Epithelial cell of prostate (primary cell): ENCODE data around the gene CCL19.
"Not testable (repeated sequence)": the region's sequence is repeated elsewhere in the genome, so short reads cannot be mapped to it uniquely, and the experiment has no call there.

Source experiments
- DNase-seq: peaks from one replicate; pipeline ENCODE4 v3.0.0-alpha.2; 2011; ENCODE audit warnings: low read depth, low spot score
- H3K27ac ChIP-seq: fragments of 450-650 bp; 2 replicates; pipeline ENCODE4 v1.5.1; 2017; ENCODE audit warnings: mild to moderate bottlenecking

CCL19 gene

GRCh38 chr9:34690983-34691935 lies at the start of gene CCL19:
Gene CCL19 (minus strand): TSS chr9:34691276. CDS start chr9:34691139, 137 bp downstream.
- DNase-seq = no peak
- no peak within 1 kb of the TSS for H3K27ac ChIP-seq

DNA sequence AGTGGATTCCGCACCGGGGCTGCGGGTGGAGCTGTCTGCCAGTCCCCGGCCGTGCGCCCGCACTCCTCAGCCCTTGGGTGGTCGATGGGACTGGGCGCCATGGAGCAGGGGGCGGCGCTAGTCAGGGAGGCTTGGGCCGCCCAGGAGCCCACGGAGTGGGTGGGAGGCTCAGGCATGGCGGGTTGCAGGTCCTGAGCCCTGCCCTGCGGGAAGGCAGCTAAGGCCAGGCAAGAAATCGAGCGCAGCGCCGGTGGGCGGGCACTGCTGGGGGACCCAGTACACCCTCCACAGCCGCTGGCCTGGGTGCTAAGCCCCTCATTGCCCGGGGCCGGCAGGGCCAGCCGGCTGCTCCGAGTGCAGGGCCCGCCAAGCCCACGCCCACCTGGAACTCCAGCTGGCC lies 49.1 kb upstream of the CCL19 start:
- DNase-seq = not testable (repeated sequence)

GRCh38 chr9:34737677-34738260 lies 46.7 kb upstream of the CCL19 start:
- no peak for DNase-seq
- H3K27ac ChIP-seq = no peak overlapping the region

More for the DNA sequence above, 49.1 kb upstream of the CCL19 start:
- H3K27ac ChIP-seq = not testable (repeated sequence)

- no peak overlapping the region for H3K27ac ChIP-seq
- DNase-seq = no peak
Observed at GRCh38 chr9:34734720-34735119, 43.6 kb upstream of the CCL19 start.

DNA sequence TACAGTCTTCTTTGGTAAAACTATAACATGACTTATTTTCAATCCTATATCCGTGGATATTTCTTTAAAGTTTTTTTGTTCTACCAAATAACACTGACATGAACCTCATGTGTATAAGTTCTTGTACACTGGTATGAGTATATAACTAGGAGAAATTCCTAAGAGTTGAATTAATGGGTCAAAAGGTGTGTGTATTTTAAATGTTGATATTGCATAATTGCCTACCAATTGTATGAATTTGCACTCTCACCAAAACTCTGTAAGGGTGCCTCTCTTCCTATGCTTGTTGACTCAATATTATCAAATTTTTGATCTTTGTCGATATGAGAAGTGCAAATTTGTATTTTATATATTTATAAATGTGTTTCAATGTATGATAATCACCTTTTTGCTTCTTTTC lies 41.8 kb upstream of the CCL19 start:
- H3K27ac ChIP-seq = no peak overlapping the region
- DNase-seq = no peak

DNA sequence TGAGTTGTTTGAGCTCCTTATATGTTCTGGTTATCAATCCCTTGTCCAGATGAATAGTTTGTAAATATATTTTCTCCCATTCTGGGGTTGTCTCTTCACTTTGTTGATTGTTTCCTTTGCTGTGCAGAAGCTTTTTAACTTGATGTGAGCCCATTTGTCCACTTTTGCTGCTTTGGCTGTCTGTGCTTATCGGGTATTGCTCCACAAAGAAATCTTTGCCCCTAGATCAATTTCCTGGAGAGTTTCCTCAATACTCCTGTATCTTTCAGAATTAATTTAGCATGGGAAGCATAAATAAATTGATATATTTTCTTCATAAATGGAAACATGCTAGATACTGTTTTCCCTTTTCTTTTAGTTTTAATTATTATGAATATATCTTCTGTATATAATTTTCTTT lies 41.4 kb upstream of the CCL19 start:
- no peak for DNase-seq
- H3K27ac ChIP-seq = no peak overlapping the region

- DNase-seq = no peak
- no peak overlapping the region for H3K27ac ChIP-seq
Observed at GRCh38 chr9:34723141-34723540, 32.1 kb upstream of the CCL19 start.

DNA sequence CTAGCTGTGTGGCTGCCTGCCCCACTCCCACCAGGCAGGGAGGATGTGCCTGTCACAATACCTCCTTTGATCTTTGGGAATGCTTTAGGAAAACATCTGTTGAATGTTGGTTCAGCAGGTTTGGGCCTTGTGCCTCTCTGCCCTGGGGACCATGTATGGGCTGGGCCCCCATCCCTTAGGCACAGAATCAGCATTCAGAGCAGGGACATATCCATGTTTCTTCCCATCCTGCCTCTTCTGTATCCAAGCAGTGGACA lies 28.6 kb upstream of the CCL19 start:
- H3K27ac ChIP-seq, DNase-seq: not testable (repeated sequence)

GRCh38 chr9:34719021-34719768 lies 28.1 kb upstream of the CCL19 start:
- no peak for DNase-seq
- H3K27ac ChIP-seq = no peak overlapping the region

- no peak for DNase-seq
- no peak overlapping the region for H3K27ac ChIP-seq
Observed at GRCh38 chr9:34717996-34718614, 27.0 kb upstream of the CCL19 start.

DNA sequence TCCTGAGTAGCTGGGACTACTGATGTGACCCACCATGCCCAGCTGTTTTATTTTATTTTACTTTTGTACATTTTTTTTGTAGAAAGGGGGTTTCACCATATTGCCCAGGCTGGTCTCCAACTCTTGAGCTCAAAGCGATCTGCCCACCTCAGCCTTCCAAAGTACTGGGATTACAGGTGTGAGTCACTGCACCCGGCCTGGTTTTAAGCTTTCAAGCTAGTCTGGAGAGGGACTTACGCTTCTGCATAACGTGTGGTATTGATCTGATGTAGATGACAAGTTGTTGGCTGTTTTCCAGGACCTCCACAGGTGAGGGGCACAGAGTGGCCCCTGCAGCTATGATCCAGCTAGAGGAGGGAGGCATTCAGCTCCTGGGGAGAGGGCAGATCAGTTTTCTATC lies 25.6 kb upstream of the CCL19 start:
- no peak overlapping the region for H3K27ac ChIP-seq
- DNase-seq = no peak

DNA sequence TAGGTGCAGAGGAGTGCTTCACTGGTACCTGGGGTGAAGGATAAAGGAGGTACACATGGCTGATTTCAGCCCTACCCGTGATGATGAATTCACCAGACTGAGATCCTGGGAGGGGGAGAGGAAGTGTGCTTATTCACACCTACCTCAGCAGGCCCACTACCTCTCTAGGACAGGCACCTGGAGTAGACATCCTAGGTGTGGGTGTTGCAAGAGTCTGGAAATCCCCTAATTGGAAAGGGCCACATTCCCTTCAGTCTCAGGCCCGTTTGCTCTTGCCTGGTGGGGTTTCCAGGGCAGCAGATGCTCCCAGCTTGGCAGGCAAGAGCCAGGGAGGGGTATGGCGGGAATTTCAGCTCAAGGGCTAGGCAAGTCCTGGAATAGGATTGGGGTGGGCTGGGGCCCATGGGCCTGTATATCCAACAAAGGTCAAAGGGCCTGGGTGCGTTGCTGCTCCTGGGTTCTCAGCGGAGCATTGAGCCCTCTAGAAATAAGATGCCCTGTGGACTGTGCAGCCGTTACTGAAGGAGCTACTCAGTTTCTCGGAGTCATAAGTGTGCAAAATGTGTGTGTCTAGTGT lies 24.7 kb upstream of the CCL19 start:
- no peak overlapping the region for H3K27ac ChIP-seq
- DNase-seq = peak; percentile 14

DNA sequence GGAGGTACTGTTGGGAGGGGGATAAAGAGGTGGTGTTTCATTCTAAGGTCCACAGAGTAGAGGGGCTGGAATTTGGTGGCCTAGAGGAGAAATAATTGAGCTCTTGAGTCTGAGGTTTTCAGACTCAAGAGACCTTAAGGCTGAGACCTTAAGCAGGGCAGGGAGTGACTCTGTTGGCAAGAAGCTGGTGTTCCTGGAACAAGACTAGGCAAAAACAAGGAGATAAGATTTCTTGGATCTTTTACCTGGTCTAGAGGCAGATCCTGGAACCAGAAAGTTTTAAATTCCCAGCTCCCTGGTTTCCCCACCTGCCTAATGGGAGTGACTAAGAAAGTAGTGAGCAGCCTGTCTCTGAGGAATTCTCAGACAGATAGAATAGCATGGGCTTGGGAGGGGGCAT lies 22.9 kb upstream of the CCL19 start:
- no peak overlapping the region for H3K27ac ChIP-seq
- no peak for DNase-seq

DNA sequence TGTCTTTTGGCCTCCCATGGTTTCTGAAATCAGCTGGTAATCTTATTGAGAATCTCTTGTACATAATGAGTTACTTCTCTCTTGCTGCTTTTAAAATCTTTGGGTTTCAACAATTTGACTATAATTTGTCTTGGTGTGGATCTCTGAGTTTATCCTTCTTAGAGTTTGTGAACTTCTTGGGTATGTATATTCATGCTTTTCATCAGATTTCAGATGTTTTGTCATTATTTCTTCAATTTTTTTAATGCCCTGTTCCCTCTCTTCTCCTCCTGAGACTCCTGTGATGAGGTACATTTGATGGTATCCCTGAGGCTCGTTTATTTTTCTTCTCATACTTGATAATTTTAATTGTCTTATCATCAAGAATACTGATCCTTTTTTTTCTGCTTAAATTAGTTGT lies 21.1 kb upstream of the CCL19 start:
- H3K27ac ChIP-seq = no peak overlapping the region
- DNase-seq = no peak

GRCh38 chr9:34710023-34710422 lies 18.9 kb upstream of the CCL19 start, which contains the start of gene CCL21:
Gene CCL21 (minus strand): TSS chr9:34710136. CDS start chr9:34710066, 70 bp downstream.
- no peak for DNase-seq
- no peak within 1 kb of the TSS for H3K27ac ChIP-seq

DNA sequence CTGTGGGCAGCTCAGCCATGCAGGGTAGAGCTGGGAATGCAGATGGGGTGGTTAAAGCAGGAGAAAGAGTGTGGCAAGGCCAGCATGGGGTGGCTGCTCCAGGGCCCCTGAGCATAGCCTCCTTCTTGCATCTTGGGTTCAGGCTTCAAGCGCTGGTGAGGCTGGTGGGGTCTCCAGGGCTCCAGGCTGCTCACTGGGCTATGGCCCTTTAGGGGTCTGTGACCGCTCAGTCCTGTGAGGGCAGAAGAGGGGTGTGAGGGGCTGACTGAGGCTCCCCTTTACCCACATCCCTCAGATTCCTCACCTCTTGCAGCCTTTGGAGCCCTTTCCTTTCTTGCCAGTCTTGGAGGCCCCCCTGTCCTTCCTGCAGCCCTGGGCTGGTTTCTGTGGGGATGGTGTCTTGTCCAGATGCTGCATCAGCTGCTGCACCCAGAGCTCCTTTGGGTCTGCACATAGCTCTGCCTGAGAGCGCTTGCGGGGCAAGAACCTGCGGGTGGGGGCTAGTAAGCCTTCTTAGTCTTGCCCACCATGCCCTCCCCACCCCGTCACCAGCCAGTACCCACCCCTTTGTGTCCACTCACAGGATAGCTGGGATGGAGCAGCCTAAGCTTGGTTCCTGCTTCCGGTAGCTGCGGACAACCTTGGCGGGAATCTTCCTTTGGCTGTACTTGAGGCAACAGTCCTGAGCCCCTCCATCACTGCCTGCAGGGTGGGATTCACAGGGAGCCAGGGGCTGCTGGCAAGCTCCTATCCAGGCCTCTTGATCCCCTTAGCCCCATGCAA lies 18.3 kb upstream of the CCL19 start:
- DNase-seq = no peak
- H3K27ac ChIP-seq = no peak overlapping the region

DNA sequence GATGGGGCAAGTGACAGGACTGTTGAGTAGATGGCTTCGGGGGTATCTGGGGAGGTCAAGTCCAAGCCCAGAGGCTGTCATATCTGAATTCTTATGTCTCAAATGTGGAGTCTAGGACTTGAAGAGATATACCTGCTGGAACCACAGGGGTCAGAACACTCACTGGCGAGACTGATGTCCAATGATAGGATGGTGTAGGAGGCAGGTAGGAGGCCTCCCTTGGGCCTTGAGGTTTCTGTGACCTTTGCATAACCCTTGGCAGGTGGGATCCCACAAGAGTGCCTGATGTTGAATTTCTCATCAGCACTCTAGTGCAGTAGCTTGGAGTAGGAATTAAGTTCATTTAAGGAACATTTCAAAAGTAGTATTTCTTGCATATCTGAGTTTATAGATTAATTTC lies 16.1 kb upstream of the CCL19 start:
- no peak overlapping the region for H3K27ac ChIP-seq
- DNase-seq = no peak

GRCh38 chr9:34701769-34702736 lies 11.0 kb upstream of the CCL19 start:
- DNase-seq = no peak
- peak overlapping the region; percentile 57 for H3K27ac ChIP-seq
